ENCODE data around the gene HINT3.
"Not testable (repeated sequence)": the region's sequence is repeated elsewhere in the genome, so short reads cannot be mapped to it uniquely, and the experiment has no call there.

Gene HINT3

DNA sequence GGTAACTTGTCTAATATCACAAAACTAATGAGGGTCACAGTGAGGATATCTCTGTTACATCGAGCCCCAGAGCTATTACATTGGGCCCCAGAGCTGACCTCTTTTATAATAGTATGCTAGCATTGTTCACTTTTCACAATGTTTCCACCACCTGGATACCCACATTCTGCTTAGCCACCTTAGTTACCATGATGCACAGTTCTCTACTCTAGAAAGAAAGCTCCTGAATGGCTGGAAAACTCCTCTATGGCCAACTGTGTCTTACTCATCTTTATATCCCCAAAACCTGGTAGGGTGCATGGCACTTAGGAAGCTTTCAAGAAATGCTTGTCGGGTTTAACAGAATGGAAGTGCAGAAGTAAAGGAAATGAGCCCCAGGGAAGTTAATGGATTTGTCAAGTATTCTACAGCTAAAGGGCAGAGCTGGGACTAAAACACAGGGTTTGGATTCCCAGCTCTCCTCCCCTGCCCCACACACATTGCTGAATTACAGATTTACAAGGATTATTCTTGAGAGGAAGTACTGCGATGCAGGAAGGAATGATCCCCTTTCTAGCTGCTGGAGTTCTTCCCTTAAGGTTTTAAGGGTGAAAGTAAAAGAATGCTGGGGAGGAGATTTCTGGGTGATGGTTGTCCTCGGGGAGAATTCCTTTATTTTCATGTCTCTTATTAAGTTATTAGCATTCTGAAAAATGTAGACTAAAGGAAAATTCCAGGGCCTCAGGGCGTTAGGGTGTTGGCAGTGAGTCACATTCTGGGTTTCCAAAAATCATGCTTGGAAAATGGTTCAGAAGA is 16.1 kb upstream of the HINT3 start:
- DNase-seq, result no peak

DNA sequence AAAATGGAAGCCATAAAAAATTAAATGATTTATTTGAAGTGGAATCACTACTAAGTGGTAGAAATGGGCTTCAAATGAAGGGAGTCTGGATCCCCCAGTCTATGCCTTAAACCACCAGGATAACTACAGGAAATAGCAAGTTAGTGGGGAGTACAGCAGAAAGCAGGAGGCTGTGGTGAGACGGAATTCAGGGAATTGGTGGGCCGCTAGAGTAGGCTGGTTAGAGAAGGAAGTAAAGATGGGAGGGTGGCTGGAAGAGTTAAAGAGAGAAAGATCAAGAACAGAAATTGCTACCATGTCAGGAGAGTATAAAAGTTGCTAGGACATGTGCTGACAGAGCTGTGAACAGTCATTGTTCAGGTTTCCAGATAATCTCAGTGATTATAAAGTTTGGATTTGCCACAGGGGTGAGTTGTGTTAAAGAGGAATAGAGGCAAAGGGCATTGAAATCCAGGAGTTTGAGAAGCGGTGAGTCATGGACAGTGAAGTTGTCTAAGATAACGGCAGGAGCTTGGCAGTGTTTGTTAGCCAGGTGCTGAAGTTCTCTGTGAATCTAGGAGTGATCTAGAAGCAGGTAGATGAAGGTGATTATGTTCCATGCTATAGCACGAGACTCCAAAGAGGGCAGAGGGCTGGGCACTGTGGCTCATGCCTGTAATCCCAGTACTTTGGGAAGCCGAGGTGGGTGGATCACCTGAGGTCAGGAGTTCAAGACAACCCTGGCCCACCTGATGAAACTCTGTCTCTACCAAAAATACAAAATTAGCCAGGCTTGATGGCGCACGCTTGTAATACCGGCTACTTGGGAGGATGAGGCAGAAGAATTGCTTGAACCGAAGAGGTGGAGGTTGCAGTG is 13.7 kb upstream of the HINT3 start:
- peak; percentile 24 for DNase-seq

DNA sequence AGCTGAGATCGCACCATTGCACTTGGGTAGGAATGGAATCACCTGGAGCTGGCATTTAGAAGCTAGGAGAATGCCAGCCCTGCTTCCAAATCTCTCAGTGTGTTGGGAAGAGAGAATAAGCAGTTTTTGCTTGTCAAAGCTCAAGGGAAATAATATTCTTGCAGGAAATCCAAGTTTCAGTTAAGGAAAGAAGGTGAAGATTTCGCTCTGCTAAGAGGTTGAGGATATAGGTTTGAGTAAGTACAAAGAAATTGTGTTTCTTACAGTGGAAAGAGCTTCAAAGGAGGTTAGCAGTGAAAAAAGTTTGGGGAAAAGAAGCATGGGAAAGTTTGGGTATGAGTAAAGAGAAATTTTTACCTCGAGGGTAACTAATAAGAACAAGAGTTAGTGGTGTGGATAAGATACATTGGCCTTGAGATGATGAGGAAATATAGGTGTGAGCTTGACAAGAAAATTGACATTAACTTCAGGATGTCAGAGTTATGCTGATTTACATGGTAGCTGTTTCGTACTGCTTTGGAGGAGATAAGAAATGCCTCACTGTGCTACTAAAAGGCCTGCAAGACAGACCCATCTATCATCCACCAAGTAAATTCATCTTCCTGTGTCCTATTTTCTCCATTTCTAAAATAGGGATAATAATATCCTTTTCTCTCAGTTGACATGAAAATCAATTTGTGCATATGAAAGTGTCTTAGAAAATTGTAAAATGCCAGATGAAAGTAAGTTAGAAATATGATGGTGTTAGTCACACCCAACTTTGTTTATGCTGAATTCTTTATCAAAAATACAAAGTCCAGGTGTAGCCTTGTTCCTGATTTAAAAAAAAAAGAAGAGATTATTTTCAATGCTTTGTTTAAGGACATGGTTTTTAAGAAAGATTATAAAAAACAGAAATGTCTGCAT is 12.8 kb upstream of the HINT3 start:
- no peak for DNase-seq

DNA sequence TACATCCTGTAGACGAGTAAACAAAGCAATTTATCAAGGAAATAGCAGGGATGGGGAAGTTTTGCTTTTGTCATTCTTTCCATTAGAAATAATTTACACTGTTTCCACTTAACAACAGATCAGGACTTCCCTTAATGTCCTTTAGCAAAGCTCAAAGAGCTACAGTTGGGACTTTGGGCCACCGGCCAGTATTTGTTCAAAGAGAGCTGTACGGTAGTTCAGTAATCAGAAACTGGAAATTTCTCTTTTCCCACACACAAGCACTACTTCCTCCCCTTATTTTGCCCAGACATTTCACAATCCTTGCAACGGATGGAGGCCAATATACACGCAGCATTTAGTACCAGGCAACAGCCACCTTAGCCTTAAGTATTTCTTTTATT is 12.1 kb upstream of the HINT3 start:
- peak; percentile 12 for DNase-seq

DNA sequence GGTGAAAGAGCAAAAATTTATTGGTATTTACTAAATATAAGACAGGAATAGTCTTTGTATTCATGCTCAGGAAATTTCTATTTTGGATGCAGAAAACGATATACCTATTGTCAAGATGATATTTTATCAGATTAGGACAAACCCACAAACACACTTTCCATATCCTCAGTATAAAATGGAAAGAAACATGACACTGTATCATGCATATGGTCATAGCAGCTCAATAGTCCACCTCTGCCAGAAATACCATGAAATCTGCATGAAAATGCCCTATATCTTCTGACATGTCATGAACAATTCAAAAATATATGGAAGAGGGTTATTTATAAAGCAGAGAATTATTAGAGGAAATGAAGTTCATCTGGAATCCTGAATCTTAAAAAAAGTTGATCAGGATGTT is 11.7 kb upstream of the HINT3 start:
- no peak for DNase-seq

DNA sequence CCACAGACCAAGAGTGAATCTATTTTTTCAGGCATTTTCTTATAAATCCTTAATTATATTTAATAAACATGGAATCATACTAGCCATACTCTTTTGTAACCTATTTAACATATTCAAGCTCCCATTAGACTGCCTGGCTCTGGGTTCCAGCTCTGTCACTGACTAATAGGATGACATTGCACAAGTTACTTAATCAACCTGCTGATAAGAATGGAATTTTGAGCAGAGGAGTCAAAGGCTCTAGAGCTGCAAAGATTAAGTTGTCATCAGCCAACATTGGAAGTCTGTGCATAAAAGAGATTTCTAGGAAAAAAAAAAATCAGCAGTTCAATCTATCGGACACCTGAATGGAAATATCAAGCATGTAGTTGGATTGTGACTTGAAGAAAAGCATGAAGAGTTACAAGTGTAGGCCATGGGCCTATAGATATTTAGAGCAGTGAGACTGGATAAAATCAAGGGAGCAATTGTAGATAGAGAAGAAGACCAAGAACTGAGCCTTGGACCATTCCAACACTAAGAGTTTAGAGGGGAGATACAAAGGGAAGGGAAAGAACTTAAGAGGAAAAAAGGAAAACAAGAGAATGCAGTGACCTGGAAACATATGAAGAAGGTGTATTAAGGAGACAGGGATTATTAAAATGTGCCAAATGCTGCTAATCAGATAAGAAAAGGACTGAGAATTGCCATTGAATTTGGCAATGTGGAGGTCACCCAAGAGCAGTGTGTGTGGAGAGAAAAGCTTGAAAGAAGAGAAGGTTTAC is 11.0 kb upstream of the HINT3 start:
- peak; percentile 18 for DNase-seq

DNA sequence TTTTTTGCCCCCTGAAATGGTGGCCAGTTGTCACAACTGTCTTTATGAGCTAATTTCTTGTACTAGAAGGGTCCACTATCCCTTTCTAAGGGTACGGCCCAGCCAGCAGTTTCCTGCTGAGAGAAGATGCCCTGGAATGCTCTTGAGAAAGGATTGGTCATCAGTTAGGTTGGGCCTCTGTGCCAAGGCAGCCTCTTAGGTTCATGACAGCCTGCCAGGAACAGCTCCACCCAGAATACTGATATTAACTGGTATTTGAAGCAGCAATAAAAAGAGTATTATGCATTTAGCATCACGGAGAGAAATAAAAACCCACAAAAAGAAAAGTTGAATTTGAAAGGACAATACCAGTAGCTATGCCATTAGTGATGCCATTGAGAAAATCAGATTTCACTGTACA is 9.0 kb upstream of the HINT3 start:
- no peak for DNase-seq

DNA sequence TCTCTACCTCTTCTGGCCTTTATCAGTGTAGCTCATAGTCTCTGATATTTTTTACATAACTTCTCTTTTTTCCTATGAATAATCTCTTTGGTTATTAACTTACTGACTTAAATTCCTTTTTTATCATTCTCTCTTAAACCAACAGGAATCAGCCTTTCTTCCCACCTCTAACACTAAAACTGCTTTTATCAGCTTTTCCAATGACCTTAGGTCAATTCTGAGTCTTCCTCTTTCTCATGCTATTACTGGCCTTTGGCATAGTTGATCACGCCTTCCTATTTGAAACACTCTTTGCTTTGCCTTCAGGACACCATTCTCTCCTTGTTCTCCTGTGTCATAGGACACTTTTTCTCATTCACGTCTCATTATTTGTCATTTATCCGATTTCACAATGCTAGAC is 8.1 kb upstream of the HINT3 start:
- no peak for DNase-seq

DNA sequence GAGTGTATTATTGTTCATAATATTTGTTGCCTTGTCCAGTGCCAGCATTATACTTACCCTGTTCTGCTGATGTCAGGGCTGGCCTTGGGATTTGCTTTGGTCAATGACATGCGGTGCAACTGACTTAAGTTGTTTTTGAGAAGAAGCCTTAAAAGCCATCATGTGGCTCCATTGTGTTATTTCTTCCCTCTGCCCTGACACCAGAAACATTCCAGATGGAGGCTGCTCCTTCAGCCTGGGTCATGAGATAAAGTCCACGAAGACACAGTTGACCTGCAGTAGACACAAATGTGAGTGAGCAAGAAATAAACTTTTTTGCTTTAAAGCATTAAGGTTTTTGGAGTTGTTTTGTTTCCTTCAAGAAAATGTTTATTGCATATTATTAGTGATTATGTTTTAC is 7.5 kb upstream of the HINT3 start:
- no peak for DNase-seq

DNA sequence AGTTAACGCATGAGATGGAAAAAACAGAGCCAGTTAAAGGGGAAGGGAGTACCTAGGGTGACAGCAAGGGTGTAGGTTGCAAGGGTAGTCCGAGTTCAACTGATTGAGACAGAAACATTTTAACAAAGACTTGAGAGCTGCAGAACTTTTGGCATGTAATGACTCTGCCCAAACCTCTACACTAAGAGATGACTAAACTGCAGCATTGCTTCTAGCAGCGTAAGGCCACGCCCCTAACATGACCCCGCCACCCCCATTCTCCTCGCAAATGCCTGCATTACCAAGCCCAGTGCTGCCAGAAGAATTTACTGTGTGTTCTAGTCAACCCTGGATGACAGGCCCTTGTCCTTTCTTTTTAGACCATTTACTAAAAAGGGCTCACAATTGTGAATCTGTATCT is 6.3 kb upstream of the HINT3 start:
- peak; percentile 19 for DNase-seq

DNA sequence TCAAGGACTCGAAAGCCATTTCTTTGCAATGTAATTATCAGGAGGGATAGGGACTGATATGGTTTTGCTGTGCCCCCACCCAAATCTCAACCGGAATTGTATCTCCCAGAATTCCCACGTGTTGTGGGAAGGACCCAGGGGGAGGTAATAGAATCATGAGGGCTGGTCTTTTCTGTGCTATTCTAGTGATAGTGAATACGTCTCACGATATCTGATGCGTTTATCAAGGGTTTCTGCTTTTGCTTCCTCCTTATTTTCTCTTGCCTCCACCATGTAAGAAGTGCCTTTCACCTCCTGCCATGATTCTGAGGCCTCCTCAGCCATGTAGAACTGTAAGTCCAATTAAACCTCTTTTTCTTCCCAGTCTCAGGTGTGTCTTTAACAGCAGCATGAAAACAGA is 5.9 kb upstream of the HINT3 start:
- not testable (repeated sequence) for DNase-seq

DNA sequence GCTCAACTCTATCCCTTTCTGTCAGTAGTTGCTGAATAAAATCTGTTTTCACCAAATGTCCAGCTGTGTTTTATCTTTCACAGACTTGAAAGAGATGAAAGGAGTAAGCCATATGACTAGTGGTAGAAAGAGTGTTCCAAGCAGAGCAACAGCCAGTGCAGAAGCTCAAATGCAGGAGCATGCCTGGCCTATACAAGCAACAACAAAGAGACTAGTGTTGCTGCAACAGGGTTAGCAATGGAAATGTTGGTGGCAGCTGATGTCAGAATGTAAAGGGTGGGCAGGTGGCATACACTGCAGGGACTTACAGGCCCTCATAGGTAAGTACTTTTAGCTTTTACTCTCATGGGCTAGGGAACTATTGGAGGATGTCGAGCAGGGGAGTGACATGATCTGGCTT is 5.2 kb upstream of the HINT3 start:
- no peak for DNase-seq

DNA sequence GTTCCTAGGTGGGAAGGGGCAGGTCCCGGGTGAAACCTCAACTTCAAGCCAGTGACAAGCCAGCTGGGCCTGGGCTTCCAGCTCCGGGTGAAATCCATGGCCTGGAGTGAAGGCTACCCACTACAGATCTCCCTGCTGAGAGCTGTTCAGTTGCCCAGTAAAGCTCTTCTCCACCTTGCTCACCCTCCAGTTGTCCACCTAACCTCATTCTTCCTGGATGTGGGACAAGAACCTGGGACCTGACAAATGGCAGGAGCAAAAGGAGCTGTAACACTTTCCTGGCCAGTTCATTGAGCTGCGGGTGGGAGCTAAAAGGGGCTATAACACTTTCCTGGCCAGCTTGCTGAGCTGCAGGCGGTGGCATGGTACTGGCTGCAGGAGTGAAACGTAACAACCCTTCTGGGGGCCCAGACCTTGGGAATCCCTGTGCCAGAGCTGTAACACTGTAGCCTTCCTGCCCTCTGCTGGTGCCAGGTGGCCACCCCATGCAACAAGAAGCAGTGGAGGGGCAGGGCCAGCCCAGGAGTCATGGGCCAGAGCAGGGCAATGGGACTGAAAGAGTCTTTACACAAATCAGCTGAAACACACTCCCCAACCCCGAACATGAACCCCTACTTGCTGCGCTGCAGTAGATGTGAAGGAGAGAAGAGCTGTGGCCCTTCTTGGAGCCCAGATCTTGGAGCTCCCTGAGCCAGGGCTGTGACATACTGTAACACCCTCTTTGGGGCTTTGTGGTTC is 3.6 kb upstream of the HINT3 start:
- DNase-seq, result peak; percentile 27

DNA sequence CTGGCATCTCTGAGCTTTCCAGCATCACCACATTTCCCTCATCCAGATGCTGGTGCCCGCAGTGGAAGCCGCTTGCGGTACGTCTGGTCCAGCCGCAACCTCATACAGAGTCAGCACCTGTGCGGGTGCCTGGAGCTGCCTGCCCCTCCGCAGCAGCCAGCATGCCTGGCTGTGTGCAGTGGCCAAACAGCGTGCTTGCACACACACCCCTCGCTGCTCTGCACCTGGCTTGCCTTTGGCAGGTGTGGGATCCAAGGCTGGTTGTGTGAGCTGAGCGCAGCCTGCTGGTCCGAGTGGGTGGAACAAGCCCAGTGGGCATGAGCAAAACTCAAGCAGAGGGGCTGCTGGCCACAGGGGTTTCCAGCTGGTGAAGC is 3.1 kb upstream of the HINT3 start:
- DNase-seq, result no peak

DNA sequence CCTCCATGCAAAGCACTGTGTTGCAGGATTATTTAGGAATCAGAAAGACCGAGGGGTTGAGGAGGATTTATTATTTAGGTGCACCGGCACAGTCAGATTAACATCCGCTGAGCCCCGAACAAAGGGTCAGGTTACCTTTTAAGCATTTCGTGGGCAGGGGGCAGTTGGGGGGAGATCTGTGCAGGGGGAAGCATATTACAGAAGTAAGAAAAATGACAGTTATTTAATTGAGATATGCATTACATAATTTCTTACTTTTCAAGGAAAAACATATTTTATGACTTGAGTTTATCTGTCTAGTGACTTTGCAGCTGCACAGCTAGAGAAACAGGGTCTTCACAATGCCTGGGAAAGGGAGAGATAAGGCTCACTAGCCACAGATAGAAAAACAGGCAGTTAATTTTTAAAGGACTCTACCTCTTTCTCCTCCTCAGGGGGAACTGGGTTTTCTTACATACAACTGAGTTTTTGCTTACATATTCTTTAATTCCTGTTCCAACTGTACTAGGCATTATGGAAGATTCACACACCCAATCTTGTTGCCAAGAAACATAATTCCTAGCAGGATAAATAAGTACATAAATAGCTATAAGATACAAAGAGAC is 1.7 kb upstream of the HINT3 start:
- DNase-seq, result no peak

DNA sequence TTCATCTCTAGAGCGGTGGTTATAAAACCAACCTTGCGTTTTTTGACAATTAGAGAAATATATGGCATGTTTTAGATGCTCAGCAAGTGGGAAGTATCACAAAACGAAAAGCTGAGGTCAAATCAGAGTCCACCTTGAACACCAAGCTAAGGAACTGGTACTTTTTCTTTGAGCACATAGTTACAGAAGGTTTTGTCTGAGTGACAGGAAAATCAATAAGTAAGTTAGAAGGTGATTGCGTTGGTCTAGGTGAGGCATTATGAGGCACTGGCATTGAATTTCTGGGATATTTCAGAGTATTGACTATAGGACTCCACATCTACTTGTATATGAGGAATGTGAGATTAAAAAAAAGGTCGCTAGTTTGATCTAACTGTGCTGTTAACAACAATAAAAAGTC is 597 bp upstream of the HINT3 start:
- DNase-seq, result no peak

DNA sequence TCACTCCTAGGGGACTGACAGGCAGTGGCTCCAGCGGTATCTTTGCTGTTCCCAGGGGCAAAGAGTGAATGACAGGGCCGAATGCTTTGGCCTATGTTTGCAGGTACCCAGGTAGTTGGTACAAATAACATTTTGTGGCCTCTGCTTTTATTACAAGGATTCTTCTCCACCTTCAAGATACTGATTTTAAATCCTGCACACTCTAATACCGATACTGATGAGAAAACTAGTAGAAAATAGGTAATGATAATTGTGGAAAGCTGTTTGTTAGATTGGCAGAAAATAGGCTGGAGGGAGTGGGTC is 772 bp downstream of the HINT3 start:
- no peak for DNase-seq

DNA sequence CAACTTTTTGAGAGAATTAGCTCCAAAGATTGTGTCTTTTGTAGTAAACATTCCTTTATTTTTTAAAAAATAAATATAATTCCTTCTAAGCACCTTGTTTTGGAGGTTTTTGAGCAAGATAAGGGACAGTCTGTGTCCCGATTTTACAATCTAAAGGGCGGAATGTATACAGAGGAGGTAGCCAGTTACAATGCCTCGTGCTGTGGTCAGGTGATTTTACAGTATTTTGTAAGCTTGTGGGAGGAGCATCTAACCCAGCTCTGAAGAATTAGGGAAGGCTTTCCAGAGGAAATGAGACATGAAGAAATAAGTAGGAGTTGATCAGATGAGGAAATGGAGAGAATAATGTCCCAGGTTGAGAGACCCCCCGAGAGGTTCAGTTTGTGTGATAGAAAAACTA is 1.3 kb downstream of the HINT3 start:
- peak; percentile 31 for DNase-seq

DNA sequence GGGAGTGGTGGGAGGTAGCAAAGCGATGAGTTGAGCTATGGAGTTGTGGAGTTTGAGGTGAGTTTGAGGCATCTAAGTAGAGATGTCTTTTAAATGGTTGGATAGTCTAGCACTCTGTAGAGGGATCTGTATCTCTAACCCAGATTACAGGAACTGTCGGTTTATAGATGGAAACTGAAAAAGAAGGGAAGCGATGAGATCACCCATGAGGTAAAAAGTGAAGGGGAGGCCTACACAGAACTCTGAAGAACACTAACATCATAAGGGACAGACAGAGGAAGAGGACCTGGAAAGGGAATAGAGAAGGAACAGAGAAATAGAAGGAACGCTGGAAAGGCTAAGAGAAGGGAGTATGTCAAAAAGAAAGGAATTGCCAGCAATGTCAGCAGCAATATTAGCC is 2.5 kb downstream of the HINT3 start:
- no peak for DNase-seq

DNA sequence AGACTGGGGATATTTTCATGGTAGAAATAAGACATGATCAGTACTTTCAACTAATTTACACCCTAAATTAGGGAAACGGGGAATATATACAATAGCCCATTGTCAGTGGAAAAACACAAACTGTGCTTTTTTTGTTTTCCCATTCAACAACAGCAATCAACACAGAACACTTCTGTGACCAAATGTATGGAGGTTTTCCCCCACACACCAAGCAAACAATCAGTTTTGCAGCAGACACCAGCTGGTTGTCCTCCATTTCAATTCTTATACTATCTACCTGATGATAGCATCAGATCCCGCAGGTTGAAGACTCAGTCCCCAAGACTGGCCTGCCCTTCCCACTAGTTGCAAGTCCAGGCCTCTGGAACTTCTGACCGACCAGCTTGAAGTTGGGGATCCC is 4.5 kb downstream of the HINT3 start:
- DNase-seq, result no peak

DNA sequence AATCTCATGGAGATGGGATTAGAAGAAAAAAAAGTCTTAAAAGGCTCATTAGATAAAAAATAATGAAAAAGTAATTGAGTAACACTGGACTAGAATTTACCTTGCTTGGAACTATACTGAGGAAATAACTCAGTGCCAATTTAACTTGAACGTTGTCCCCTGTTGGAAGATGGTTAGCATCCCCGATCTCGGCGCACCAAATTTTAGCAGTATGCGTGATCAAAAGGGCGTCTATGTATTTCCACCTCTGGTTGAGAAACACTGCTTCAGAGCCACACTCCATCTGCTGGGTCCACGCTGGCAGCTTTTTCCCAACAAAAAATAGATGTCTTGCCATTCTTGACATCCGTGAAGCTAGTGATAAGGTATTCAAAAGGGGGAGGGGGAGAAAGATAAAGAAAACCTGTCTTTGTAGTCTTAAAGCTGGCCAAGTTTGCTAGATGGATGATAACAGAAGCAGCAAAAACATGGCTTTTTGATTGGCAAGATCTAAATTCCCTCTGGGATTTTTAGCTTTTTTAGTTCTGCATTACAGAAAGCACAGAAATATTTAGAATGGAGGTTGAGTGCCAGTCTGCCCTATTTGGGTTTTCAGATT is 6.4 kb downstream of the HINT3 start:
- no peak for DNase-seq
